ENCODE data around the gene TBRG4.
"Not testable (repeated sequence)": the region's sequence is repeated elsewhere in the genome, so short reads cannot be mapped to it uniquely, and the experiment has no call there.

- not testable (repeated sequence) for TF ChIP-seq CTCF (conservative IDR thresholded peaks at IDR 0.05; ENCODE audit: low read length); EZH2phosphoT487 (IDR thresholded peaks at IDR 0.05; ENCODE audit: borderline replicate concordance)
Observed at GRCh38 chr7:45114257-45114656, 2.8 kb upstream of the TBRG4 start.

All from Loucy (cell line).